Measurements from ENCODE around the gene ANKDD1A. TPM values are rescaled to one million over a fixed set of nuclear protein-coding genes. Genes with fewer than 3 reads are reported as not detected.

Gene ANKDD1A
- polyA plus RNA-seq, 1 experiment, result 4.9 TPM

- H3K27me3 ChIP-seq (ENCODE audit: control insufficient read depth, insufficient read depth, low read length), result no peaks in the 10 kb centered on the region
- no peak for TF ChIP-seq CTCF (IDR thresholded peaks at IDR 0.05; ENCODE audit: insufficient read depth, low read depth, low read length)
- ChIA-PET POLR2A (no interaction called here), CTCF (interaction anchor here (1.6 kb wide), 1 partner anchor 22 kb away, joined by 3 read pairs; no protein-coding TSS in a partner anchor)
- no peak for DNase-seq (ENCODE audit: low read depth)
- H3K36me3 ChIP-seq (ENCODE audit: control insufficient read depth, insufficient read depth, low read length), result no peaks in the 10 kb centered on the region
- H3K4me3 ChIP-seq (ENCODE audit: low read depth, low read length), result no peak overlapping the region
Observed at GRCh38 chr15:64878705-64879104, 33.0 kb upstream of the ANKDD1A start.

- DNase-seq (ENCODE audit: low read depth), result no peak
- TF ChIP-seq CTCF (IDR thresholded peaks at IDR 0.05; ENCODE audit: insufficient read depth, low read depth, low read length), result no peak
- CTCF ChIA-PET, result no interaction called here
- POLR2A ChIA-PET, result no interaction called here
- no peaks in the 10 kb centered on the region for H3K36me3 ChIP-seq (ENCODE audit: control insufficient read depth, insufficient read depth, low read length)
- no peaks in the 10 kb centered on the region for H3K27me3 ChIP-seq (ENCODE audit: control insufficient read depth, insufficient read depth, low read length)
- no peak overlapping the region for H3K4me3 ChIP-seq (ENCODE audit: low read depth, low read length)
Observed at GRCh38 chr15:64883100-64883581, 28.6 kb upstream of the ANKDD1A start.

GRCh38 chr15:64883997-64884511 lies 27.6 kb upstream of the ANKDD1A start:
- ChIA-PET POLR2A (no interaction called here), CTCF (no interaction called here)
- no peak for TF ChIP-seq CTCF (IDR thresholded peaks at IDR 0.05; ENCODE audit: insufficient read depth, low read depth, low read length)
- DNase-seq (ENCODE audit: low read depth), result peak; percentile 50
- Histone ChIP-seq H3K27me3 (ENCODE audit: control insufficient read depth, insufficient read depth, low read length) (no peaks in the 10 kb centered on the region), H3K36me3 (ENCODE audit: control insufficient read depth, insufficient read depth, low read length) (no peaks in the 10 kb centered on the region), H3K4me3 (ENCODE audit: low read depth, low read length) (no peak overlapping the region)

- DNase-seq (ENCODE audit: low read depth), result no peak
- Histone ChIP-seq H3K4me3 (ENCODE audit: low read depth, low read length) (no peak overlapping the region), H3K36me3 (ENCODE audit: control insufficient read depth, insufficient read depth, low read length) (no peaks in the 10 kb centered on the region), H3K27me3 (ENCODE audit: control insufficient read depth, insufficient read depth, low read length) (no peaks in the 10 kb centered on the region)
- TF ChIP-seq CTCF (IDR thresholded peaks at IDR 0.05; ENCODE audit: insufficient read depth, low read depth, low read length), result no peak
- ChIA-PET POLR2A (no interaction called here), CTCF (no interaction called here)
Observed at GRCh38 chr15:64884679-64885078, 27.0 kb upstream of the ANKDD1A start.

GRCh38 chr15:64888336-64888735 lies 23.4 kb upstream of the ANKDD1A start:
- Histone ChIP-seq H3K36me3 (ENCODE audit: control insufficient read depth, insufficient read depth, low read length) (no peaks in the 10 kb centered on the region; the same call in 1 of the 2 replicates), H3K27me3 (ENCODE audit: control insufficient read depth, insufficient read depth, low read length) (no peaks in the 10 kb centered on the region), H3K4me3 (ENCODE audit: low read depth, low read length) (no peak overlapping the region)
- POLR2A ChIA-PET, result interaction anchor here (0.6 kb wide), 1 partner anchor 25 kb away, joined by 10 read pairs; no protein-coding TSS in a partner anchor
- no peak for DNase-seq (ENCODE audit: low read depth)
- CTCF ChIA-PET, result interaction anchor here (1.0 kb wide), 1 partner anchor 21 kb away, joined by 4 read pairs; no protein-coding TSS in a partner anchor
- no peak for TF ChIP-seq CTCF (IDR thresholded peaks at IDR 0.05; ENCODE audit: insufficient read depth, low read depth, low read length)

Data from BJ (cell line).